Measurements from ENCODE around the gene IL36A. TPM values are rescaled to one million over a fixed set of nuclear protein-coding genes. Genes with fewer than 3 reads are reported as not detected.

IL36A gene, protein sequence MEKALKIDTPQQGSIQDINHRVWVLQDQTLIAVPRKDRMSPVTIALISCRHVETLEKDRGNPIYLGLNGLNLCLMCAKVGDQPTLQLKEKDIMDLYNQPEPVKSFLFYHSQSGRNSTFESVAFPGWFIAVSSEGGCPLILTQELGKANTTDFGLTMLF
- total RNA-seq, result not detected

DNA sequence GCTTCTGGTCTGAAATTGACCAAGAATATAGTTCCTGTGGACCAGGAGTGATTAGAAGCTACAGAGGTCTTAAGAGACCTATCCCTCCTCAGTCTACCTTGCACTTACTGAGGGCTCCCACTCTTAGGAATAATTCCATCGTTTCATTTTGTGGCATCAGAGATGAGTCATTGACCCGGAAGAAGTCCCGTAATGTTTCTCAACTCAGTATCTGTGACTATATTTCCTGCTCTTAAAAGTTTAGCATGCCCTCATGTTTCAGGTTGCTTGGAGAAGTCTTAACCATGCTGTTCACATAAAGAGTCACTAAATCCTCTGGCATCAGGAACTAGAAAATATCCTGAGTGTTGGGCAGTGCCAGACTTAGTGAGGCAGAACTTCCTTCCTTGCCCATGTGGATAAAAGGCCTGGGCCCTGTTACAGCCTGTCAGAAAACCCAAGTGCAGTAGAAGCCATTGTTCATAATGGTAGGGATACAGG, at the start of gene IL36A:
Gene IL36A (plus strand): TSS at position 430 of the 480 bp plus-strand sequence. CDS start 413 bp downstream, outside the sequence.
- Histone ChIP-seq H3K27me3 (replicated peaks; ENCODE audit: insufficient read depth) (no peaks in the 10 kb centered on the region), H3K4me3 (no peak within 1 kb of the TSS), H3K36me3 (no peaks in the 10 kb centered on the region), H3K27ac (no peak within 1 kb of the TSS), H3K4me1 (ENCODE audit: control insufficient read depth in 1 of 2, low read depth in 2 of 2) (no peaks in the 10 kb centered on the region), H3K9me3 (no peaks in the 10 kb centered on the region)
- DNase-seq (ENCODE audit: low spot score) (no peak), ATAC-seq (ENCODE audit: insufficient number of reproducible peaks, low FRiP score, low read depth) (no peak)
- TF ChIP-seq, protein P1, sequence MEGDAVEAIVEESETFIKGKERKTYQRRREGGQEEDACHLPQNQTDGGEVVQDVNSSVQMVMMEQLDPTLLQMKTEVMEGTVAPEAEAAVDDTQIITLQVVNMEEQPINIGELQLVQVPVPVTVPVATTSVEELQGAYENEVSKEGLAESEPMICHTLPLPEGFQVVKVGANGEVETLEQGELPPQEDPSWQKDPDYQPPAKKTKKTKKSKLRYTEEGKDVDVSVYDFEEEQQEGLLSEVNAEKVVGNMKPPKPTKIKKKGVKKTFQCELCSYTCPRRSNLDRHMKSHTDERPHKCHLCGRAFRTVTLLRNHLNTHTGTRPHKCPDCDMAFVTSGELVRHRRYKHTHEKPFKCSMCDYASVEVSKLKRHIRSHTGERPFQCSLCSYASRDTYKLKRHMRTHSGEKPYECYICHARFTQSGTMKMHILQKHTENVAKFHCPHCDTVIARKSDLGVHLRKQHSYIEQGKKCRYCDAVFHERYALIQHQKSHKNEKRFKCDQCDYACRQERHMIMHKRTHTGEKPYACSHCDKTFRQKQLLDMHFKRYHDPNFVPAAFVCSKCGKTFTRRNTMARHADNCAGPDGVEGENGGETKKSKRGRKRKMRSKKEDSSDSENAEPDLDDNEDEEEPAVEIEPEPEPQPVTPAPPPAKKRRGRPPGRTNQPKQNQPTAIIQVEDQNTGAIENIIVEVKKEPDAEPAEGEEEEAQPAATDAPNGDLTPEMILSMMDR (IDR thresholded peaks at IDR 0.05), result no peak

DNA sequence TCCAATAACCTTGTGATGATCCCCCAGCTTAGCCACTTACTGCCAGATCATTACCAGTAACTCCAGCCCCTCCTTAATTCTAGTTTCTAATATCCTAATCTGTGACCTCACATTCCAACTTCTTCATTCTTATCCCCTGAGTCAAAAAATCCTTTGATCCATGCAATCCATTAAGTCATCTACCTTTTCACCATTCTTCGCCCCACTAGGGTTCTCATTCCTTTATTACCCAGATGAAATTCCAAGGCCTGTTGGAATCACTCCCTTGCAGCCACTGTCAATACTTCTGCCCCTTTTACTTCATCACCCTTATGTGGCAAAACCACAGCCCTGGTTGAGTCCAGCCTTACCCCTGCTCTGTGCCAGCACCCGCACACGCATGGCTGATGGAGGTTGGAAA, 47.7 kb upstream of the IL36A start:
- TF ChIP-seq, protein P1 (IDR thresholded peaks at IDR 0.05), result no peak
- Histone ChIP-seq H3K4me1 (ENCODE audit: control insufficient read depth in 1 of 2, low read depth in 2 of 2) (no peaks in the 10 kb centered on the region), H3K36me3 (no peaks in the 10 kb centered on the region), H3K27ac (no peak overlapping the region), H3K9me3 (no peaks in the 10 kb centered on the region), H3K4me3 (no peak overlapping the region), H3K27me3 (replicated peaks; ENCODE audit: insufficient read depth) (no peaks in the 10 kb centered on the region)
- no peak for ATAC-seq (ENCODE audit: insufficient number of reproducible peaks, low FRiP score, low read depth)
- DNase-seq (ENCODE audit: low spot score), result no peak

DNA sequence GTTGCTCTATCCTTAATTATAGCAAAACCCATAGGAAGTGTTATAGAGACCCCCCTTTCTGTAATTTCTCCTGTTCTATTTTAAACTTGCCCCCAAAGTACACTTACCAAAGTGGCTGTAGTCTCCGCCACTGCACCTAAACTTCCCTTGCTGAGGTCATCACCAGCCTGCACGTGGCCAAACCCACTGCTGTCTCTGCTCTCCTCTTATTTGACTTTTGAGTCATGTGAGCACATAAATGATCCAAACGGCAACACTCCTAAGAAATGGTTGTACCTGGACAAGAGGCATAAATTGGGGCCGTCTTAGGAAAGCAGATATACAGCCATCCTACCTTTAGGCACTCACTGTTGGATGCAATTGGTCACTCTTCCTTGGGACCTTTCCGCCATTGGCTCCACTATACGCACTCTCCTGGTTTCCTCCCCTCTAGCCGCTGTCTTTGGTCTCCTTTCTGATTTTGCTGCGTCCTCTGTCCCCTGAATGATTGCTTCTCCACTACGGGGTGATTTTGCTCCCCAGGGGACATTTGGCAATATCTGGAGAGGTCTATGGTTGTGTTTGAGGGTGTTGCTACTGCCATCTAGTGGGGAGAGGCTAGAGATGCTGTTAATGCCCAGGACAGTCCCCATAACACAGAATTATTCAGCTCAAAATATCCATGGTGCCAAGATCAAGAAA, 46.7 kb upstream of the IL36A start:
- H3K4me1 ChIP-seq (ENCODE audit: control insufficient read depth in 1 of 2, low read depth in 2 of 2), result no peaks in the 10 kb centered on the region
- no peak overlapping the region for H3K4me3 ChIP-seq
- TF ChIP-seq, protein P1 (IDR thresholded peaks at IDR 0.05), result peak; percentile 41
- H3K9me3 ChIP-seq, result no peaks in the 10 kb centered on the region
- H3K27me3 ChIP-seq (replicated peaks; ENCODE audit: insufficient read depth), result no peaks in the 10 kb centered on the region
- DNase-seq (ENCODE audit: low spot score) (no peak), ATAC-seq (ENCODE audit: insufficient number of reproducible peaks, low FRiP score, low read depth) (no peak)
- H3K36me3 ChIP-seq, result no peaks in the 10 kb centered on the region
- H3K27ac ChIP-seq, result no peak overlapping the region

DNA sequence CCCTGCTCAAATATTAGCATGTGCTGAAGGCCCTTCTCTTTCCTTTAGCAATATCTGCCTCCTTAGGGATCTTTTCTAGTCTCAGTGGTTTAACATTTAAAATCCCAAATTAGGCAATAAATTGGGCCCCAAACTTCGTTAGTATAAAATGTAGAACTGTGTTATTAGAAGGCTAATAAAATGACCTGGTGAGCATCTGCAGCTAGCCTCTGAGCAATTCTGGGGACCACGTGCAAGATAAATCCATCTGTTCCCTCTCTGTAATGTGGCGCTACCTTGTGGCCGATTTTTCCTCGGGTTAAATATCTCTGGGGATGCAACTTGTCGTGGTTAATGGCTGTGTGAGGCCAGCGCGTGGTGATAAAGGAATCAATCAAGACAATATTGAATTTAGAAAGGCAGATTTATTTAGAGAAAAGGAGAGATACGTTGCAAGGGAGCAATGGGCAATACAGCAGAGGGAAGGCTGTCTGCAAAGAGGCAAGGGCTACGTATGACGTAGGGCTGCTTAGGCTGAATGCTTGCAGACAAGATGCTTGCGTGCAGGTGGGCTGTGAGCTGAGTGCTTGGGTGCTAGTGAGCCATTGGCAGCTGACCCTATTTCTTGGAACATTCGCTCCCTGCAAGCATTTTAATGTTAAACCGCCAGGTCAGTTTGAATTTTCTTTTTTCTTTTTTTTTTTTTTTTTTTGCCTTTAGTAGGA, 46.0 kb upstream of the IL36A start:
- H3K36me3 ChIP-seq, result no peaks in the 10 kb centered on the region
- H3K9me3 ChIP-seq, result no peaks in the 10 kb centered on the region
- no peak overlapping the region for H3K4me3 ChIP-seq
- TF ChIP-seq, protein P1 (IDR thresholded peaks at IDR 0.05), result peak; percentile 6
- H3K27ac ChIP-seq, result no peak overlapping the region
- ATAC-seq (ENCODE audit: insufficient number of reproducible peaks, low FRiP score, low read depth) (no peak), DNase-seq (ENCODE audit: low spot score) (no peak)
- no peaks in the 10 kb centered on the region for H3K27me3 ChIP-seq (replicated peaks; ENCODE audit: insufficient read depth)
- no peaks in the 10 kb centered on the region for H3K4me1 ChIP-seq (ENCODE audit: control insufficient read depth in 1 of 2, low read depth in 2 of 2)

DNA sequence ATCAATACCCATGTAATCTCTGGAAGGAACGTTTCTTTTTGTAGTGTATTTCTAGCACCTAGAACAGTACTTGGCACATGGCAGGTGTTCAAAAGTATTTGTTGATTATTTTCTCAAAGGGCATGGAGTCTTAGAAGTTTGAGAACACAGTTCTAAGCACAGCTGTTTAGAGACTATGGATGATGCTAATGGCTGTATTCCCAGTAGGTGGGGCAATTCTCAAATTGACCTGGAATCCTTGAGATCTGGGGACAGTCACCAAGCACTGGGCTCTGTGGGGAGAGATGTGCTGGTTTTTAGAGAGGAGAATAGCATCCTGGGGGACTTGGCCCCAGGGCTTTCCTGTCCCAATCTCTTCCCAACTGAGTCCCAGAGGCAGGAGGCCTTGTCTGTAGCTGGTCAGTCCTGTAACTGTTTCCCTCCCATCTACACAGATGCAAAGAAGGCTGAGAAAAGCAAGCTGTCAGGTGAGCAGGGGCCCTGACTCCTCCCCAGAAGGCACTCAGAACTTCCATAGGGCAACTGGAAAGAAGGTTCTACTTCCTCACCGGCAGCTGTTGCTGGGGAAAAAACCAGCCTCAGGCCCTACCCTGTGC, 44.9 kb upstream of the IL36A start:
- DNase-seq (ENCODE audit: low spot score), result no peak

More for the DNA sequence above, 44.9 kb upstream of the IL36A start:
- no peaks in the 10 kb centered on the region for H3K36me3 ChIP-seq
- no peaks in the 10 kb centered on the region for H3K27me3 ChIP-seq (replicated peaks; ENCODE audit: insufficient read depth)
- H3K9me3 ChIP-seq, result no peaks in the 10 kb centered on the region
- no peak overlapping the region for H3K27ac ChIP-seq
- no peak for ATAC-seq (ENCODE audit: insufficient number of reproducible peaks, low FRiP score, low read depth)
- TF ChIP-seq, protein P1 (IDR thresholded peaks at IDR 0.05), result no peak
- no peak overlapping the region for H3K4me3 ChIP-seq
- H3K4me1 ChIP-seq (ENCODE audit: control insufficient read depth in 1 of 2, low read depth in 2 of 2), result no peaks in the 10 kb centered on the region
